Measurements from ENCODE around the gene MPHOSPH9. TPM values are rescaled to one million over a fixed set of nuclear protein-coding genes. Genes with fewer than 3 reads are reported as not detected.

MPHOSPH9 gene
- total RNA-seq, 4 donors from 2014 or later, result 14.2 to 25.3 (median 15.1) TPM

GRCh38 chr12:123134271-123134671, 98.7 kb downstream of the MPHOSPH9 start:
- DNase-seq (ENCODE audit: extremely low spot score), result no peak
- Histone ChIP-seq H3K4me1 (peaks cover 23 to 51% (median 36%) of the 10 kb centered on the region in 4 donors), H3K9me3 (no peaks in the 10 kb centered on the region), H3K4me3 (no peak overlapping the region), H3K36me3 (peaks cover 0 to 5% (median 0%) of the 10 kb centered on the region in 4 donors), H3K27me3 (no peaks in the 10 kb centered on the region), H3K27ac (replicated peaks in 1 of 4) (peak overlapping the region in 1 of 4 donors; percentile 10)
- WGBS, result 91% methylated on average over 5 of the region's 9 CpGs
- intact Hi-C loops (cut with DNase I), result no loop called here
- TF ChIP-seq POLR2A (IDR thresholded peaks at IDR 0.05; ENCODE audit: low read depth) (no peak), CTCF (IDR thresholded peaks at IDR 0.05) (no peak), POLR2AphosphoS5 (IDR thresholded peaks at IDR 0.05) (no peak), EP300 (IDR thresholded peaks at IDR 0.05) (no peak)

- no peak overlapping the region for H3K27ac ChIP-seq (replicated peaks in 1 of 4)
- H3K4me1 ChIP-seq, result peaks cover 23 to 46% (median 30%) of the 10 kb centered on the region in 4 donors
- H3K36me3 ChIP-seq, result peaks cover 0 to 5% (median 0%) of the 10 kb centered on the region in 4 donors
- H3K4me3 ChIP-seq, result no peak overlapping the region
- DNase-seq (ENCODE audit: extremely low spot score), result no peak
- H3K9me3 ChIP-seq, result no peaks in the 10 kb centered on the region
- no peak for TF ChIP-seq EP300 (IDR thresholded peaks at IDR 0.05)
- TF ChIP-seq CTCF (IDR thresholded peaks at IDR 0.05), result no peak
- TF ChIP-seq POLR2AphosphoS5 (IDR thresholded peaks at IDR 0.05), result no peak
- TF ChIP-seq POLR2A (IDR thresholded peaks at IDR 0.05; ENCODE audit: low read depth), result no peak
- 94% methylated on average over 9 of the region's 9 CpGs for WGBS
- H3K27me3 ChIP-seq, result no peaks in the 10 kb centered on the region
- intact Hi-C loops (cut with DNase I), result no loop called here
Observed at GRCh38 chr12:123133701-123134100, 99.2 kb downstream of the MPHOSPH9 start.

GRCh38 chr12:123132951-123133619, 99.9 kb downstream of the MPHOSPH9 start:
- intact Hi-C loops (cut with DNase I), result no loop called here
- 80% methylated on average over 3 of the region's 3 CpGs for WGBS
- Histone ChIP-seq H3K36me3 (peaks cover 0 to 5% (median 0%) of the 10 kb centered on the region in 4 donors), H3K4me1 (peaks cover 23 to 51% (median 34%) of the 10 kb centered on the region in 4 donors), H3K27me3 (no peaks in the 10 kb centered on the region), H3K27ac (replicated peaks in 1 of 4) (peak overlapping the region in 2 of 4 donors; percentile 74 to 76), H3K4me3 (no peak overlapping the region), H3K9me3 (no peaks in the 10 kb centered on the region)
- no peak for DNase-seq (ENCODE audit: extremely low spot score)
- TF ChIP-seq CTCF (IDR thresholded peaks at IDR 0.05), result no peak
- no peak for TF ChIP-seq EP300 (IDR thresholded peaks at IDR 0.05)
- no peak for TF ChIP-seq POLR2AphosphoS5 (IDR thresholded peaks at IDR 0.05)
- no peak for TF ChIP-seq POLR2A (IDR thresholded peaks at IDR 0.05; ENCODE audit: low read depth)

GRCh38 chr12:123131879-123132402, 101.0 kb downstream of the MPHOSPH9 start:
- intact Hi-C loops (cut with DNase I), result no loop called here
- H3K9me3 ChIP-seq, result no peaks in the 10 kb centered on the region
- peak overlapping the region; percentile 64 to 76 (median 70) for H3K27ac ChIP-seq (replicated peaks in 1 of 4)
- no peaks in the 10 kb centered on the region for H3K27me3 ChIP-seq
- TF ChIP-seq POLR2AphosphoS5 (IDR thresholded peaks at IDR 0.05) (no peak), POLR2A (IDR thresholded peaks at IDR 0.05; ENCODE audit: low read depth) (no peak), CTCF (IDR thresholded peaks at IDR 0.05) (no peak)
- peaks cover 0 to 1% (median 0%) of the 10 kb centered on the region in 4 donors for H3K36me3 ChIP-seq
- no peak overlapping the region for H3K4me3 ChIP-seq
- peaks cover 31 to 59% (median 45%) of the 10 kb centered on the region in 4 donors for H3K4me1 ChIP-seq
- DNase-seq (ENCODE audit: extremely low spot score), result no peak
- 44% methylated on average over 8 of the region's 12 CpGs for WGBS
